Transverse colon (tissue), 4 donors: ENCODE measurements around the gene CNTN5.

Experiments
- EP300 ChIP-seq: sonication (generic); formaldehyde crosslinking; IDR thresholded peaks from one replicate; pipeline ENCODE4 v1.6.1; 2017; ENCODE audit warnings: antibody characterized with exemption, low read depth
- POLR2A ChIP-seq: fragments of 450-650 bp; IDR thresholded peaks from one replicate; pipeline ENCODE4 v1.6.1; 2016; ENCODE audit warnings: antibody characterized with exemption, mild to moderate bottlenecking, moderate library complexity
- POLR2AphosphoS5 ChIP-seq, 3 donors: sonication (generic); formaldehyde crosslinking; IDR thresholded peaks; one replicate each; pipeline ENCODE4 v1.6.1; 2016; ENCODE audit warnings: antibody characterized with exemption in 3 of 3
- TF ChIP-seq, protein P1 (sequence below), 5 experiments: fragments of 200-600 bp in 3 of 5; fragments of 450-650 bp in 2 of 5; sonication (generic) in 3 of 5; IDR thresholded peaks; 1 replicate in 2 of 5; 2 replicates in 3 of 5; pipeline ENCODE4 v1.5.1; 2016 to 2017; ENCODE audit warnings: antibody characterized with exemption in 5 of 5, inconsistent platforms in 3 of 5, mild to moderate bottlenecking in 2 of 5, moderate library complexity in 1 of 5

- TF ChIP-seq POLR2AphosphoS5 (IDR thresholded peaks at IDR 0.05) = no peak
- TF ChIP-seq, protein P1, sequence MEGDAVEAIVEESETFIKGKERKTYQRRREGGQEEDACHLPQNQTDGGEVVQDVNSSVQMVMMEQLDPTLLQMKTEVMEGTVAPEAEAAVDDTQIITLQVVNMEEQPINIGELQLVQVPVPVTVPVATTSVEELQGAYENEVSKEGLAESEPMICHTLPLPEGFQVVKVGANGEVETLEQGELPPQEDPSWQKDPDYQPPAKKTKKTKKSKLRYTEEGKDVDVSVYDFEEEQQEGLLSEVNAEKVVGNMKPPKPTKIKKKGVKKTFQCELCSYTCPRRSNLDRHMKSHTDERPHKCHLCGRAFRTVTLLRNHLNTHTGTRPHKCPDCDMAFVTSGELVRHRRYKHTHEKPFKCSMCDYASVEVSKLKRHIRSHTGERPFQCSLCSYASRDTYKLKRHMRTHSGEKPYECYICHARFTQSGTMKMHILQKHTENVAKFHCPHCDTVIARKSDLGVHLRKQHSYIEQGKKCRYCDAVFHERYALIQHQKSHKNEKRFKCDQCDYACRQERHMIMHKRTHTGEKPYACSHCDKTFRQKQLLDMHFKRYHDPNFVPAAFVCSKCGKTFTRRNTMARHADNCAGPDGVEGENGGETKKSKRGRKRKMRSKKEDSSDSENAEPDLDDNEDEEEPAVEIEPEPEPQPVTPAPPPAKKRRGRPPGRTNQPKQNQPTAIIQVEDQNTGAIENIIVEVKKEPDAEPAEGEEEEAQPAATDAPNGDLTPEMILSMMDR (IDR thresholded peaks at IDR 0.05) = no peak
- TF ChIP-seq POLR2A = no peak
- no peak for TF ChIP-seq EP300
Measured at GRCh38 chr11:99973993-99974392, 953.2 kb downstream of the CNTN5 start.
